Neural crest cell (in vitro differentiated cells): ENCODE results near the gene TNRC6B. TPM values are rescaled to one million over a fixed set of nuclear protein-coding genes. Genes with fewer than 3 reads are reported as not detected.

Experiments used
- DNase-seq: peaks from one replicate; pipeline ENCODE4 v3.0.0; 2021; ENCODE audit warnings: low read depth, mixed read lengths, low spot score
- H3K27ac Mint-ChIP-seq: one replicate; pipeline ENCODE4 v1.8.0; 2021; ENCODE audit warnings: mild to moderate bottlenecking, mixed read lengths; ENCODE audit not compliant: unreplicated experiment
- H3K27me3 Mint-ChIP-seq: 2 replicates; pipeline ENCODE4 v1.8.0; 2021; ENCODE audit warnings: low read depth, mild to moderate bottlenecking, mixed read lengths
- H3K36me3 Mint-ChIP-seq: 2 replicates; pipeline ENCODE4 v1.8.0; 2021; ENCODE audit warnings: low read depth, mild to moderate bottlenecking, mixed read lengths
- H3K4me1 Mint-ChIP-seq: 2 replicates; pipeline ENCODE4 v1.8.0; 2021; ENCODE audit warnings: mixed read lengths
- H3K4me3 Mint-ChIP-seq: one replicate; pipeline ENCODE4 v1.8.0; 2021; ENCODE audit warnings: mild to moderate bottlenecking, mixed read lengths
- H3K9me3 Mint-ChIP-seq: 2 replicates; pipeline ENCODE4 v1.8.0; 2021; ENCODE audit warnings: mixed read lengths
- CTCF ChIP-seq: fragments of 200-600 bp; sonication (generic); conservative IDR thresholded peaks from 2 replicates; pipeline ENCODE4 v1.5.0; 2021; ENCODE audit warnings: antibody characterized with exemption, mild to moderate bottlenecking
- total RNA-seq: library from RNA; stranded (reverse); gene quantifications from 2 replicates; pipeline ENCODE4 v1.2.1, GENCODE V29; 2021

TNRC6B gene
- total RNA-seq, 1 donor from 2014 or later, result 36.8 TPM

GRCh38 chr22:40340044-40340443, 162.3 kb downstream of the TNRC6B start:
- no peak for DNase-seq
- Mint-ChIP-seq H3K27me3 (no peaks in the 10 kb centered on the region), H3K27ac (no peak overlapping the region), H3K4me3 (peak overlapping the region; percentile 28), H3K9me3 (no peaks in the 10 kb centered on the region), H3K36me3 (no peaks in the 10 kb centered on the region), H3K4me1 (no peaks in the 10 kb centered on the region)
- no peak for TF ChIP-seq CTCF

- H3K4me3 Mint-ChIP-seq, result peak overlapping the region; percentile 28
- H3K27ac Mint-ChIP-seq, result no peak overlapping the region
- DNase-seq, result no peak
- TF ChIP-seq CTCF, result no peak
- no peaks in the 10 kb centered on the region for H3K36me3 Mint-ChIP-seq
- peaks cover 4% of the 10 kb centered on the region for H3K4me1 Mint-ChIP-seq
- H3K9me3 Mint-ChIP-seq, result no peaks in the 10 kb centered on the region
- no peaks in the 10 kb centered on the region for H3K27me3 Mint-ChIP-seq
Observed at GRCh38 chr22:40341604-40342003, 163.9 kb downstream of the TNRC6B start.

DNA sequence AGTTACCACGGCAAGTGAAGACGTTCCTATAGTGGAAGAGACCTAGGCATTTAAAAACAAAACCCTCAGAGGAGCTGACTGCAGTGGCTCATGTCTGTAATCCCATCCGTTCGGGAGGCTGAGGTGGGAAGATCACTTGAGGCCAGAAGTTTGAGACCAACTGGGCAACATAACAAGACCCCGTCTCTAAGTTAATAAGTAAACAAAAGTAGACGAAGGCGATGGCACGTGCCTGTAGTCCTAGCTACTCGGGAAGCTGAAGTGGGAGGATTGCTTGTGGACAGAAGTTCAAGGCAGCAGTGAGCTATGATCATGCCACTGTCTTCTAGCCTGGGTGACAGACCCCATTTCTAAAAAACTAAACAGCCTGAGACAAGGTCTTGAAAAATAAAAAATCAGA, 164.8 kb downstream of the TNRC6B start:
- Mint-ChIP-seq H3K27ac (no peak overlapping the region), H3K9me3 (no peaks in the 10 kb centered on the region), H3K27me3 (no peaks in the 10 kb centered on the region), H3K4me3 (peak overlapping the region; percentile 42), H3K4me1 (peaks cover 12% of the 10 kb centered on the region), H3K36me3 (no peaks in the 10 kb centered on the region)
- TF ChIP-seq CTCF, result no peak
- DNase-seq, result no peak

GRCh38 chr22:40345271-40345670, 167.5 kb downstream of the TNRC6B start:
- Mint-ChIP-seq H3K4me3 (peak overlapping the region; percentile 98), H3K4me1 (peaks cover 18% of the 10 kb centered on the region), H3K27ac (no peak overlapping the region), H3K27me3 (no peaks in the 10 kb centered on the region), H3K9me3 (no peaks in the 10 kb centered on the region), H3K36me3 (no peaks in the 10 kb centered on the region)
- TF ChIP-seq CTCF, result no peak
- DNase-seq, result no peak

DNA sequence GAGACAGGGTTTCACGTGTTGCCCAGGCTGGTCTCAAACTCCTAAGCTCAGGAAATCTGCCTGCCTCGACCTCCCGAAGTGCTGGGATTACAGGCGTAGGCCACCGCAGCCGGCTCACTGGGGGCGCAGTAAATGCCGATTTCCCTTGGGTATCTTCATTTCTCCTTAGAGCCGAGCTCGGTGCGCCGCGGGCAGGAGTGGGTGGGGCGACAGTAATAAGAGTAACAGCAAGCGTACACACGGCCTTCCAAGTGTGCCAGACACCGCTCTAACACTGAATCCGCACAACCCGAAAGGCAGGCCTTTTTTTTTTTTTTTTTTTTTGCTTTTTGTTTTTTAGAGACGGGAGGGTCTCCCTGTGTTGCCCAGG, 168.1 kb downstream of the TNRC6B start:
- H3K27ac Mint-ChIP-seq, result peak overlapping the region; percentile 97
- H3K4me1 Mint-ChIP-seq, result peaks cover 18% of the 10 kb centered on the region
- no peaks in the 10 kb centered on the region for H3K9me3 Mint-ChIP-seq
- H3K4me3 Mint-ChIP-seq, result peak overlapping the region; percentile 98
- no peaks in the 10 kb centered on the region for H3K27me3 Mint-ChIP-seq
- DNase-seq, result no peak
- no peaks in the 10 kb centered on the region for H3K36me3 Mint-ChIP-seq
- TF ChIP-seq CTCF, result no peak
